ENCODE measurements around the gene PTPRM. TPM values are rescaled to one million over a fixed set of nuclear protein-coding genes. Genes with fewer than 3 reads are reported as not detected.

Gene PTPRM
- total and polyA plus RNA-seq, 2 of the 8 experiments (the other 6 are each of a cell fraction or from before 2014, with no cell fraction given): 4.1 to 7.0 TPM

DNA sequence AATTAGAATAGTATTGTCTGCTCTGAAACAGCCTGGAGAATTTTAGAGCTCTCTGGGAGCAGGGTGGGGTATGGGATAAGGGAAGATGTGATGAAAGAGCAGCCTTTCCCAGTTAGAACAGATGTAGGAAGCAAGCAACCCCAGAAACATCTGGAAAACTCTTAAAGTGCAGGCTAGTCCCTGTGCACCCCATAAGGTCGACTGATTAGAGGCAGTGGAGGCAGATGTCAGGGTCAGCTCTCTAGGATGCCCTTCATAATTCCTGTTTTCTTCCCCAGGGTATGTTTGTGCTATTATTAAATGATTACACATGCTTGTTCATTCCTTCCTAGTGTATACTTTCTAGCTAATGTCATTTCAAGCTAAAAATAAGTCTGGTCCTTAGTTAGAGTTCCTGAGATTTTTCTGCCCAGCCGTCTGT is 41.7 kb downstream of the PTPRM start (continued):
- no peak for TF ChIP-seq TAF1 (IDR thresholded peaks at IDR 0.05; ENCODE audit: low read depth, low read length)
